Large intestine (tissue), 3 donors: ENCODE results near the gene ARHGAP22. TPM values are rescaled to one million over a fixed set of nuclear protein-coding genes. Genes with fewer than 3 reads are reported as not detected.
A peak's percentile ranks its signal among the peaks of the same experiment; 100 is the strongest.

Experiments used
- DNase-seq, 2 donors: peaks; one replicate each; pipeline versions ENCODE4 v3.0.0 to v3.0.0-alpha.2; 2013
- H3K27ac ChIP-seq: one replicate; pipeline ENCODE4 v1.5.1; 2013; ENCODE audit warnings: low read length
- H3K27me3 ChIP-seq: 2 replicates; pipeline ENCODE4 v1.6.1; 2013; ENCODE audit warnings: low read length; ENCODE audit not compliant: control insufficient read depth, insufficient read depth
- H3K36me3 ChIP-seq: 2 replicates; pipeline ENCODE4 v1.6.1; 2013; ENCODE audit warnings: low read length; ENCODE audit not compliant: control insufficient read depth, insufficient read depth
- H3K4me1 ChIP-seq: one replicate; pipeline ENCODE4 v1.6.1; 2013; ENCODE audit warnings: low read length; ENCODE audit not compliant: control insufficient read depth, insufficient read depth
- H3K4me3 ChIP-seq: one replicate; pipeline ENCODE4 v1.5.1; 2013; ENCODE audit warnings: low read length
- H3K9me3 ChIP-seq: one replicate; pipeline ENCODE4 v1.6.1; 2013; ENCODE audit warnings: mild to moderate bottlenecking, low read depth, low read length, moderate library complexity; ENCODE audit not compliant: control insufficient read depth
- WGBS: methylation state at CpG from one replicate; pipeline ENCODE4 v1.1.5; 2013; ENCODE audit warnings: low lambda C conversion rate; ENCODE audit not compliant: insufficient coverage; 5-methylcytosine and 5-hydroxymethylcytosine counted together
- polyA plus RNA-seq: library from polyadenylated mRNA; unstranded; fragments of 120-200 nt; gene quantifications from one replicate; pipeline ENCODE4 v1.2.1, GENCODE V29; 2013

Gene ARHGAP22
- polyA plus RNA-seq, 1 donor: 2.7 TPM

- Histone ChIP-seq H3K9me3 (no peaks in the 10 kb centered on the region), H3K4me1 (no peaks in the 10 kb centered on the region), H3K27me3 (no peaks in the 10 kb centered on the region), H3K36me3 (no peaks in the 10 kb centered on the region), H3K27ac (no peak overlapping the region), H3K4me3 (no peak overlapping the region)
- DNase-seq: no peak
- 100% methylated on average over 2 of the region's 7 CpGs for WGBS
Observed at GRCh38 chr10:48490571-48490940, 114.3 kb downstream of the ARHGAP22 start.

- H3K27ac ChIP-seq: no peak overlapping the region
- no peaks in the 10 kb centered on the region for H3K9me3 ChIP-seq
- H3K4me1 ChIP-seq: no peaks in the 10 kb centered on the region
- H3K27me3 ChIP-seq: no peaks in the 10 kb centered on the region
- H3K36me3 ChIP-seq: no peaks in the 10 kb centered on the region
- no CpG with 5 or more reads among the region's 1 CpG for WGBS
- no peak for DNase-seq
- H3K4me3 ChIP-seq: no peak overlapping the region
Observed at GRCh38 chr10:48489099-48489498, 115.8 kb downstream of the ARHGAP22 start.

- Histone ChIP-seq H3K4me1 (no peaks in the 10 kb centered on the region), H3K4me3 (no peak overlapping the region), H3K27ac (no peak overlapping the region), H3K9me3 (no peaks in the 10 kb centered on the region), H3K36me3 (no peaks in the 10 kb centered on the region), H3K27me3 (no peaks in the 10 kb centered on the region)
- no peak for DNase-seq
- no CpG with 5 or more reads among the region's 1 CpG for WGBS
Observed at GRCh38 chr10:48487244-48487643, 117.6 kb downstream of the ARHGAP22 start.

- Histone ChIP-seq H3K27me3 (no peaks in the 10 kb centered on the region), H3K9me3 (no peaks in the 10 kb centered on the region), H3K4me1 (peaks cover 3% of the 10 kb centered on the region), H3K4me3 (no peak overlapping the region), H3K27ac (no peak overlapping the region), H3K36me3 (no peaks in the 10 kb centered on the region)
- no peak for DNase-seq
Observed at GRCh38 chr10:48485711-48486110, 119.2 kb downstream of the ARHGAP22 start.

- Histone ChIP-seq H3K9me3 (no peaks in the 10 kb centered on the region), H3K36me3 (no peaks in the 10 kb centered on the region), H3K27me3 (no peaks in the 10 kb centered on the region), H3K4me1 (peaks cover 8% of the 10 kb centered on the region), H3K4me3 (no peak overlapping the region), H3K27ac (no peak overlapping the region)
- 47% methylated on average over 3 of the region's 3 CpGs for WGBS
- DNase-seq: no peak
Observed at GRCh38 chr10:48484911-48485310, 120.0 kb downstream of the ARHGAP22 start.

- DNase-seq: no peak
- 40% methylated on average over 1 of the region's 3 CpGs for WGBS
Observed at GRCh38 chr10:48482207-48482606, 122.7 kb downstream of the ARHGAP22 start.

GRCh38 chr10:48481385-48481784 is 123.5 kb downstream of the ARHGAP22 start:
- no peak for DNase-seq
- Histone ChIP-seq H3K4me1 (peaks cover 8% of the 10 kb centered on the region), H3K9me3 (no peaks in the 10 kb centered on the region), H3K4me3 (no peak overlapping the region), H3K36me3 (no peaks in the 10 kb centered on the region), H3K27me3 (no peaks in the 10 kb centered on the region), H3K27ac (no peak overlapping the region)
- WGBS: 100% methylated on average over 1 of the region's 2 CpGs

More at GRCh38 chr10:48482207-48482606, 122.7 kb downstream of the ARHGAP22 start:
- Histone ChIP-seq H3K36me3 (no peaks in the 10 kb centered on the region), H3K9me3 (no peaks in the 10 kb centered on the region), H3K4me1 (peaks cover 8% of the 10 kb centered on the region), H3K27ac (no peak overlapping the region), H3K4me3 (no peak overlapping the region), H3K27me3 (no peaks in the 10 kb centered on the region)

GRCh38 chr10:48480397-48481374 is 124.2 kb downstream of the ARHGAP22 start:
- no peaks in the 10 kb centered on the region for H3K9me3 ChIP-seq
- H3K4me1 ChIP-seq: peaks cover 8% of the 10 kb centered on the region
- 47% methylated on average over 2 of the region's 20 CpGs for whole genome bisulfite sequencing
- DNase-seq: peak in 1 of 2 donors; percentile 51
- H3K4me3 ChIP-seq: no peak overlapping the region
- H3K27ac ChIP-seq: no peak overlapping the region
- no peaks in the 10 kb centered on the region for H3K27me3 ChIP-seq
- H3K36me3 ChIP-seq: no peaks in the 10 kb centered on the region

- no peak for DNase-seq
- no peaks in the 10 kb centered on the region for H3K27me3 ChIP-seq
- H3K27ac ChIP-seq: no peak overlapping the region
- no peaks in the 10 kb centered on the region for H3K36me3 ChIP-seq
- WGBS: no CpG with 5 or more reads among the region's 30 CpGs
- peaks cover 8% of the 10 kb centered on the region for H3K4me1 ChIP-seq
- no peak overlapping the region for H3K4me3 ChIP-seq
- H3K9me3 ChIP-seq: no peaks in the 10 kb centered on the region
Observed at GRCh38 chr10:48478980-48479811, 125.7 kb downstream of the ARHGAP22 start.

- DNase-seq: no peak
- H3K4me1 ChIP-seq: peaks cover 8% of the 10 kb centered on the region
- no peak overlapping the region for H3K4me3 ChIP-seq
- no CpG with 5 or more reads among the region's 5 CpGs for WGBS
- no peaks in the 10 kb centered on the region for H3K27me3 ChIP-seq
- H3K27ac ChIP-seq: no peak overlapping the region
- H3K9me3 ChIP-seq: no peaks in the 10 kb centered on the region
- no peaks in the 10 kb centered on the region for H3K36me3 ChIP-seq
Observed at GRCh38 chr10:48478469-48478868, 126.4 kb downstream of the ARHGAP22 start.
